Ectodermal cell (in vitro differentiated cells): Measurements from ENCODE around the gene STON1.
"Not testable (repeated sequence)": the region's sequence is repeated elsewhere in the genome, so short reads cannot be mapped to it uniquely, and the experiment has no call there.

Experiments used
- H3K27ac ChIP-seq: 2 replicates; pipeline ENCODE4 v1.7.0; 2013; ENCODE audit warnings: mild to moderate bottlenecking, low read depth, low read length; ENCODE audit not compliant: insufficient read depth, poor library complexity, severe bottlenecking
- H3K27me3 ChIP-seq: 2 replicates; pipeline ENCODE4 v1.7.0; 2013; ENCODE audit warnings: mild to moderate bottlenecking, low read length; ENCODE audit not compliant: insufficient read depth, control insufficient read depth, poor library complexity, severe bottlenecking
- H3K36me3 ChIP-seq: one replicate; pipeline ENCODE4 v1.7.0; 2013; ENCODE audit warnings: low read length; ENCODE audit not compliant: control insufficient read depth, insufficient read depth
- H3K4me1 ChIP-seq: one replicate; pipeline ENCODE4 v1.7.0; 2013; ENCODE audit warnings: low read length; ENCODE audit not compliant: control insufficient read depth, insufficient read depth
- H3K4me3 ChIP-seq: 2 replicates; pipeline ENCODE4 v1.7.0; 2013; ENCODE audit warnings: low read depth, low read length, control low read depth; ENCODE audit not compliant: insufficient read depth
- H3K9me3 ChIP-seq: 2 replicates; pipeline ENCODE4 v1.7.0; 2013; ENCODE audit warnings: mild to moderate bottlenecking, low read length, moderate library complexity; ENCODE audit not compliant: control insufficient read depth
- WGBS, 2 experiments: methylation state at CpG; one replicate each; pipeline ENCODE4 v1.1.7; 2013; ENCODE audit warnings: missing lambda C conversion rate in 2 of 2; 5-methylcytosine and 5-hydroxymethylcytosine counted together

The STON1 gene

GRCh38 chr2:48507111-48507510 is 22.8 kb upstream of the STON1 start:
- Histone ChIP-seq H3K27me3 (no peaks in the 10 kb centered on the region), H3K9me3 (no peaks in the 10 kb centered on the region), H3K36me3 (no peaks in the 10 kb centered on the region), H3K4me1 (peaks cover 7% of the 10 kb centered on the region), H3K4me3 (no peak overlapping the region), H3K27ac (no peak overlapping the region)
- WGBS, 2 experiments, result 94 to 95% methylated on average over 3 to 4 of the region's 4 CpGs

- Histone ChIP-seq H3K4me3 (no peak overlapping the region), H3K27me3 (no peaks in the 10 kb centered on the region), H3K27ac (peak overlapping the region; percentile 39), H3K4me1 (peaks cover 7% of the 10 kb centered on the region), H3K36me3 (no peaks in the 10 kb centered on the region), H3K9me3 (no peaks in the 10 kb centered on the region)
- WGBS, 2 experiments, result 47 to 51% methylated on average over 5 of the region's 5 CpGs
These were observed 21.4 kb upstream of the STON1 start for GRCh38 chr2:48508461-48509124.

GRCh38 chr2:48510329-48510728 is 19.6 kb upstream of the STON1 start:
- H3K36me3 ChIP-seq, result no peaks in the 10 kb centered on the region
- no peaks in the 10 kb centered on the region for H3K27me3 ChIP-seq
- no peaks in the 10 kb centered on the region for H3K9me3 ChIP-seq
- H3K4me3 ChIP-seq, result no peak overlapping the region
- H3K4me1 ChIP-seq, result peaks cover 7% of the 10 kb centered on the region
- WGBS, 2 experiments, result 84 to 90% methylated on average over 3 of the region's 3 CpGs
- H3K27ac ChIP-seq, result no peak overlapping the region

- peaks cover 7% of the 10 kb centered on the region for H3K4me1 ChIP-seq
- H3K27me3 ChIP-seq, result no peaks in the 10 kb centered on the region
- H3K4me3 ChIP-seq, result no peak overlapping the region
- no peak overlapping the region for H3K27ac ChIP-seq
- no peaks in the 10 kb centered on the region for H3K36me3 ChIP-seq
- H3K9me3 ChIP-seq, result no peaks in the 10 kb centered on the region
- 90 to 91% methylated on average over 2 of the region's 3 CpGs for WGBS, 2 experiments
These were observed 18.0 kb upstream of the STON1 start for GRCh38 chr2:48511849-48512470.

GRCh38 chr2:48512571-48512970 is 17.4 kb upstream of the STON1 start:
- Histone ChIP-seq H3K4me1 (peaks cover 7% of the 10 kb centered on the region), H3K4me3 (no peak overlapping the region), H3K27ac (no peak overlapping the region), H3K36me3 (no peaks in the 10 kb centered on the region), H3K27me3 (no peaks in the 10 kb centered on the region), H3K9me3 (no peaks in the 10 kb centered on the region)
- WGBS, 2 experiments, result 93 to 96% methylated on average over 3 to 4 of the region's 4 CpGs

GRCh38 chr2:48514348-48515003 is 15.5 kb upstream of the STON1 start:
- no peaks in the 10 kb centered on the region for H3K36me3 ChIP-seq
- H3K4me1 ChIP-seq, result no peaks in the 10 kb centered on the region
- no peaks in the 10 kb centered on the region for H3K9me3 ChIP-seq
- no peaks in the 10 kb centered on the region for H3K27me3 ChIP-seq
- H3K27ac ChIP-seq, result no peak overlapping the region
- H3K4me3 ChIP-seq, result no peak overlapping the region
- 94 to 96% methylated on average over 9 of the region's 9 CpGs for WGBS, 2 experiments

GRCh38 chr2:48515513-48515985 is 14.4 kb upstream of the STON1 start:
- 93 to 94% methylated on average over 6 of the region's 6 CpGs for WGBS, 2 experiments
- Histone ChIP-seq H3K36me3 (no peaks in the 10 kb centered on the region), H3K27ac (no peak overlapping the region), H3K9me3 (no peaks in the 10 kb centered on the region), H3K27me3 (no peaks in the 10 kb centered on the region), H3K4me1 (no peaks in the 10 kb centered on the region), H3K4me3 (no peak overlapping the region)

GRCh38 chr2:48519593-48519992 is 10.4 kb upstream of the STON1 start:
- Histone ChIP-seq H3K9me3 (no peaks in the 10 kb centered on the region), H3K27me3 (no peaks in the 10 kb centered on the region), H3K4me3 (no peak overlapping the region), H3K4me1 (no peaks in the 10 kb centered on the region), H3K36me3 (no peaks in the 10 kb centered on the region), H3K27ac (no peak overlapping the region)
- 94 to 96% methylated on average over 11 of the region's 11 CpGs for WGBS, 2 experiments

GRCh38 chr2:48524756-48525155 is 5.2 kb upstream of the STON1 start:
- not testable (repeated sequence) for H3K36me3 ChIP-seq, H3K4me1 ChIP-seq, H3K27ac ChIP-seq, H3K4me3 ChIP-seq, H3K9me3 ChIP-seq, H3K27me3 ChIP-seq
- WGBS, 2 experiments, result 89 to 97% methylated on average over 2 to 3 of the region's 3 CpGs

GRCh38 chr2:48525269-48525943 is 4.5 kb upstream of the STON1 start:
- H3K27ac ChIP-seq, result no peak overlapping the region
- WGBS, 2 experiments, result 90 to 91% methylated on average over 11 of the region's 11 CpGs

More at GRCh38 chr2:48525269-48525943, 4.5 kb upstream of the STON1 start:
- Histone ChIP-seq H3K27me3 (no peaks in the 10 kb centered on the region), H3K4me3 (no peak overlapping the region), H3K9me3 (no peaks in the 10 kb centered on the region), H3K4me1 (peaks cover 3% of the 10 kb centered on the region), H3K36me3 (no peaks in the 10 kb centered on the region)
